HG03025 (cell line): ENCODE data around the gene ASB2.
A peak's percentile ranks its signal among the peaks of the same experiment; 100 is the strongest.

Source experiments
- ATAC-seq: cut with Tn5 transposase; IDR thresholded peaks from one replicate; pipeline ENCODE4 v1.9.1; 2021; ENCODE audit warnings: mild to moderate bottlenecking, moderate library complexity; ENCODE audit not compliant: unreplicated experiment, low FRiP score

Gene ASB2

GRCh38 chr14:93976477-93977057, at the start of gene ASB2:
Gene ASB2 (minus strand): TSS chr14:93976570. CDS start chr14:93964539, 12,031 bp downstream.
- peak; percentile 12 for ATAC-seq

- ATAC-seq: no peak
These were observed 49.4 kb upstream of the ASB2 start for GRCh38 chr14:94025720-94026119.

- ATAC-seq: no peak
These were observed 48.2 kb upstream of the ASB2 start for GRCh38 chr14:94024549-94024948.

- no peak for ATAC-seq
These were observed 46.4 kb upstream of the ASB2 start for GRCh38 chr14:94022532-94023411.

- ATAC-seq: no peak
These were observed 45.2 kb upstream of the ASB2 start for GRCh38 chr14:94021416-94022157.

GRCh38 chr14:94021001-94021400, 44.6 kb upstream of the ASB2 start:
- no peak for ATAC-seq

- ATAC-seq: no peak
These were observed 43.9 kb upstream of the ASB2 start for GRCh38 chr14:94020267-94020666.

- ATAC-seq: no peak
These were observed 43.0 kb upstream of the ASB2 start for GRCh38 chr14:94019329-94019728.

GRCh38 chr14:94018308-94018707, 41.9 kb upstream of the ASB2 start:
- no peak for ATAC-seq

GRCh38 chr14:94016446-94016976, 40.1 kb upstream of the ASB2 start:
- no peak for ATAC-seq

- no peak for ATAC-seq
These were observed 38.9 kb upstream of the ASB2 start for GRCh38 chr14:94015223-94015622.

GRCh38 chr14:94014382-94014781, 38.0 kb upstream of the ASB2 start:
- no peak for ATAC-seq

GRCh38 chr14:94011795-94012194, 35.4 kb upstream of the ASB2 start:
- no peak for ATAC-seq

- ATAC-seq: no peak
These were observed 34.3 kb upstream of the ASB2 start for GRCh38 chr14:94010625-94011024.

GRCh38 chr14:94009767-94010166, 33.4 kb upstream of the ASB2 start:
- ATAC-seq: peak; percentile 56

GRCh38 chr14:94008234-94008633, 31.9 kb upstream of the ASB2 start:
- no peak for ATAC-seq

- ATAC-seq: no peak
These were observed 29.1 kb upstream of the ASB2 start for GRCh38 chr14:94005324-94006073.

- ATAC-seq: no peak
These were observed 27.6 kb upstream of the ASB2 start for GRCh38 chr14:94004015-94004414.

GRCh38 chr14:94003397-94003796, 27.0 kb upstream of the ASB2 start:
- ATAC-seq: no peak
